Measurements from ENCODE around the gene MCF2L2.

MCF2L2 gene

DNA sequence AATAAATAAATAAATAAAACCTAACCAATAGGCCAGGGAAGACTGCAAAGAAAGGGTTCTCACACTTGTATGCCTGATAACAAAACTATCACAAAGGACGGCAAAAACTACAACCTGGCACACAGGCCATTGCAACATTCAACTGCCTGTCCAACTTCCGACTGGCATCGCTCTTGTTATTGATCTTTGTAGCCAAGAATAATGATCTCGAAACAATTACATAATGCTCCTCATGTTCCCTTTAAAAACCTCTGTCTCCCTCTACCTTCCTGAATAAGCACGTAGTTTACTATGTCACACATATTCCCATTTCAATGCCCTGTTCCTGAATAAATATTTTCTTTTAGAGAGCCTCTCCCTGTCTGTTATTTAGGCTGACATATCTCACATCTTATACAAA lies 101.1 kb downstream of the MCF2L2 start:
- no peak for DNase-seq (ENCODE audit: low read depth in 2 of 2)

DNA sequence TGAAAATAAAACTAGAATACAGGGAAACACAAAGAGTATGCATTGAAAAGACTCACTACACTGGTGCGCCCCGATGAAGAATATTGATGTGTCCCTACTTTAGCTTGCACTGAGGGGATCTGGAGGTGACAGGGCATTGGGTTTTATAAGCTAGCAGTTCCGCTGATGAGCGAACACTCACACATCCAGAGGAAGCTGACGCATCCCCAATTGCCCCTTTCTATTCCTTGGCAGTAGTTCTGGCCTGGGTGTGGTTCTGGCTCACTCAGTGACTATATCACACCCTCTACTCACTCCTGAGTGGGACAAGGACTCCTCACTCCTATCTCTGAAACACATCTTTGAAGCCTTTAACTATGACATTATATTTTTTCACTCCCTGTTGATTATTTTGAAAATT lies 104.3 kb downstream of the MCF2L2 start:
- no peak for DNase-seq (ENCODE audit: low read depth in 2 of 2)

- no peak for DNase-seq (ENCODE audit: low read depth in 2 of 2)
Measured at GRCh38 chr3:183319371-183319770, 109.0 kb downstream of the MCF2L2 start.

GRCh38 chr3:183318877-183319276 lies 109.5 kb downstream of the MCF2L2 start:
- DNase-seq (ENCODE audit: low read depth in 2 of 2), result no peak

DNA sequence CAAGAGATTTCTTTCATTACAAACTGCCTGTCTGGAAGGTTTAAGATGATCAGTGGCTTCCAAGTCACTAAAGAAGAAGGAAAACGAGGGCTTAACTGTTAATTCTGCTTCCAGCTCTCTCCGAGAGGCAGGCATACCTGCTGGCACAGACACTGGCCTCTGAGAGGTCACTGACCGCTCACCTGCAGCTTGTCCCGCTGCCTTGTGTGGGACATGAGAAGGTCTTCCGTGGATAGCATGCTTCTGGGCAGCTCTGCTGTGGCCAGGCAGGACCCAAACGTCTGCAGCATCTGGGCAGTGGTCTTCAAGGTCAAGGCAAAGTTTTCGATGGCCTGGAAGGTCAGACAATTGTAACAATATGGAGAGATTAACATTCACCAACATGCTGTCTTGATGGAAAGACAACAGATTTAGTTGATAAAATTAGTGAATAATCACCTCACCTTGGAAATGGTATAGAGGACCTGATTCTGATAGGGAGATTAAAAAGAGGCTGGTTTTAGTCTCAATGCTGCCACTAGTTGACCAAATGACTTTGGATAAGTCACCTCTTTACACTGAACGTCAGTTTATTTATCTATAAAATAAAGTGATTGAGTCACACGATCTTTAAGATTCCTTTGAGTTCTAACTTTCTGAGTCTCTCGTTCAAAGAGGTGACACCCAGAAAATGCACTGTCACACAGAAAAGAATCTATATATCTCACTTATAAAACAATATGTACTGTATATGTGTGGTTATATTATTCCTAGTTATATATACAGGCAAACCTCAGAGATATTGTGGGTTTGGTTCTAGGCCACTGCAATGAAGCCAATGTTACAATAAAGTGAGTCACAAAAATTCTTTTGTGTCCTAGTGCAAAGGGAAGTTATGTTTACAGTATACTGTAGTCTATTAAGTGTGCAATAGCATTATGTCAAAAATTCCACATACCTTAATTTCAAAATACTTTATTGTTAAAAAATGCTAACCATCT lies 110.2 kb downstream of the MCF2L2 start:
- no peak for DNase-seq (ENCODE audit: low read depth in 2 of 2)

- no peak for DNase-seq (ENCODE audit: low read depth in 2 of 2)
Measured at GRCh38 chr3:183317271-183317670, 111.1 kb downstream of the MCF2L2 start.

DNA sequence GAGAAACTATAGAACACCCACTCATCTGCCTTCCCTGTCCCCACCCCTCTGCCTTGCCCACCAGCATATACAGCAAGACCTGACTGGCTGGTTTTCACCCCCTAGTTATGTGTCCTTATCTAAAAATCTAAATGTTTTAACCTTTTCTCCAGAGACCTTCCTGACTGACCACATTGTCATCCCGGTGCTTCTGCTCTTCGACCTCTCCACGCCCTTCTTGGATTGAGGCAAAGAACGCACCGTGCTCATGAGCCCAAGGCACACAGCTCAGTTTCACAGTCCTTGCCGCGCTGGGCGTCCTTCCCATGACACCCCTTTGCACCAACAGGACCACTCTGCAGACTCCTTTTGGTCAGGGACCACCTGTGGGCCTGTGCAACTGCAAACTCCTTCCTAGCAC lies 112.7 kb downstream of the MCF2L2 start:
- no peak for DNase-seq (ENCODE audit: low read depth in 2 of 2)

DNA sequence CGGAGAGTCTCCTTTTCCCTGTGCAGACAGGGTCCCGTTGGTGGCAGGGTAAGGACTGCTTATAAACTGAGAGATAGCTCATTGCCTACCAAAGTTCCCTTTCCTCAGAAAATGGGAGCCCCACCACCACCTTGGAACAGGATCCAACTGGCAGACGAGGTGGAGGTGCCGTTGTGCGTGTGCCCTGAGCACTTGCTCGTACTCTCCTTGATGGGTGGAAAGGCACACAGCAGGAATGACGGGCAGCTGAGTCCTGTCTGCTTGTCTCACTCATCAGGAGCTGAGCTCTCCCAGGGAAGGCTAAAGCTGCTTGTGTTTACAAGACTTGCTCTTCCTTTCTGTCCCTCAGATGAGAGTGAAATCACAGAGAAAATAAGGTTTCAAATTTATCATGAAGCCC lies 114.7 kb downstream of the MCF2L2 start:
- DNase-seq (ENCODE audit: low read depth in 2 of 2), result no peak

- DNase-seq (ENCODE audit: low read depth in 2 of 2), result no peak
Measured at GRCh38 chr3:183313351-183313750, 115.1 kb downstream of the MCF2L2 start.

DNA sequence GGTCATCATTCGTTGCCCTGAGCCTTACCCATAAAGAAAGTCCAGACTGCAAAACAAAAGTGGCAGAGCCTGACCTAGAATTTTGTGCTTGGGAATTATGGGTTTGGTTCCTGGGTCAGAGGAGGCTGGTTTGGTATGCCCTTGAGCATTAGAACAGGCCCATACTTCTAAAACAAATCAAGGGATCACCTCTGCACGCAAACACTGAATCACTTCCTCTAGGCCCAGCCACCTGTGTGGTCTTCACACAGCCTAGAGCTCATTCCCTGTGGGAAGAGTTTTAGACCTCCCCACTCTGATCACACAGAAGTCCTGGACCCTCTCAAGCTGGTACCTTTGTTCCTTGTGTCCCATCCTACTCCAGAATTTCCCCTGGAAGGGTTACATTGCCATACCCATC lies 116.0 kb downstream of the MCF2L2 start:
- DNase-seq (ENCODE audit: low read depth in 2 of 2), result no peak

DNA sequence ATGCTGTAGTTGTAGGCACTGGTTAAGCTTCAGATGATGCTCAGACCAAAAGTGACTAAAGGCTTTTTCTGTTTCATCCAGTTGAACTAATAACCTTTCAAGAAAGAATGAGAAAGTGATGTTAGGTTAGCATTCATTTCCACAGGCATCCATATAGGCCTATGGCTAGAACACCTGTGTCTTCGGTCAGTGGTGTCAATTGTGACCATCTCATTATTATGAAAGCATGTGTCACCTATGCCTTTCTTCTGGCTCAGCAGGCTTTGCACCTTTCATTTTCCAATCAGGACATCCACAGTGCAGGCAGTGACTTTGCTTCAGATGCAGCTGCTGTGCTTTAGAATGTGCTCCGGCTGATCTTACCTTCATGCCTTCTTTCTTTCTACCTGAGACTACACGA lies 117.5 kb downstream of the MCF2L2 start:
- DNase-seq (ENCODE audit: low read depth in 2 of 2), result no peak

DNA sequence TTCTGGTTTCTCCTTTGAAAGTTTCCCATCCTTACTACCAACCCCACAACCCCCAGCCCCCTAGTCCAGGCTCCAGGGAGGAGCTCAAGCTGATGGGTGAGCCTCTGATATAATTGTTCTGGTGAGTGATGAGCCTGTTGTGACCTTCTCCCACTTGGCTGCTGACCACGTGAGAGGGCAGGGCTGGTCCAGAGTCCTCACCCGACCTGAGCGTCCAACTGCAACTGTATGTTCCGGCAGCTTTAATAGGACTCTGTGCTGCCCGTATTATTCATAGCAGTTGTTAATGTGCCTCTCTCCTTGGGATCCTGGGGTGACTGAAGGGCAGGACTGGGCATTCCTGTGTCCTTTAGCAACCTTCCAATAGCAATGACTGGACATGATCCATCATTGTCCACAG lies 119.1 kb downstream of the MCF2L2 start:
- no peak for DNase-seq (ENCODE audit: low read depth in 2 of 2)

- no peak for DNase-seq (ENCODE audit: low read depth in 2 of 2)
Measured at GRCh38 chr3:183308751-183309150, 119.7 kb downstream of the MCF2L2 start.

DNA sequence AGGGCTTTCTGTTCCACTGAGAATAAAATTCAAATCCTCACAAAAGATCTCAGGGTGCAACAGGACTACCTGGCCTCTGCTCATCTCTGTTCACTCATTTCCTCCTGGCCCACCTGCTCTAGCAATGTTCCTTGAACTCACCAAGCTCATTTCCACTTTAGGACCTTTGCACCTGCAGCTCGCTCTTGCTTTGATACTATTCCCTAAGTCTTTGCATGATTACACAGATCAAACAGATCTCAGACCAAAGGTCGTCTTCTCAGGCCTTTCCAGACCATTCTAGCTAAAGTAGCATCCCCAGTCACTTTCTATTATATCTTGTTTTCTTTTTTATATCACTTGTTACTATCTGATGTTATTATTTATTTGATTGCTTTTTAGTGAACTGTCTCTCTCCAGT lies 120.7 kb downstream of the MCF2L2 start:
- DNase-seq (ENCODE audit: low read depth in 2 of 2), result no peak

GRCh38 chr3:183306798-183307671 lies 121.4 kb downstream of the MCF2L2 start:
- peak in 1 of 2 experiments; percentile 35 for DNase-seq (ENCODE audit: low read depth in 2 of 2)

- no peak for DNase-seq (ENCODE audit: low read depth in 2 of 2)
Measured at GRCh38 chr3:183303690-183304089, 124.7 kb downstream of the MCF2L2 start.

DNA sequence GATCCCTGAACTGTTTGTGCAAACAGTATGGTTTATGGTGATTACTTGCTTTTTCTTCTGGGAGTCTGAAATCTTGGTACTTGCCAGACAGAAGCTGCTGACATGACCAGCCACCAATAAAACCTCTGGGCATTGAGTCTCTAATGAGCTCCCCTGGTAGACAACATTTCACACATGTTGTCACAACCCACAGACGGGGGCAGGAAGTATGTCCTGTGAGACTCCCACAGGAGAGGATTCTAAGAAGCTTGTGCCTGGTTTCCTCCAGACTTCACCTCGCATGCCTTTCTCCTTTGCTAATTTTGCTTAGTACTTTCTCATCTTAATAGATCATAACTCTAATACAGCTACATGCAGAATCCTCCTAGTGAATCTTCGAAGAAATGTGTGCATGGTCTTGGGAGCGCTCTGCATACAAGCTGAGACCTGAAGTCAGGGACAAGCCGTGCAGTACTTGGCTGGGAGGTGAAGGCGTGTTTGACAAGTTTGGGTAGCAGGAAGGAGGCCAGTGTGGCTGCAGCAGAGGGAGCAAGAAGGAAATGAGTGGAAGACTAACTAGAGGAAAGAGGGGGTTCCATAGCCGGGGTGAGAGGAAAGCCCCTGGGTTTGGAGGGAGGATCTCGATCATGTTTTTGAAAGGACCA lies 126.4 kb downstream of the MCF2L2 start:
- no peak for DNase-seq (ENCODE audit: low read depth in 2 of 2)

DNA sequence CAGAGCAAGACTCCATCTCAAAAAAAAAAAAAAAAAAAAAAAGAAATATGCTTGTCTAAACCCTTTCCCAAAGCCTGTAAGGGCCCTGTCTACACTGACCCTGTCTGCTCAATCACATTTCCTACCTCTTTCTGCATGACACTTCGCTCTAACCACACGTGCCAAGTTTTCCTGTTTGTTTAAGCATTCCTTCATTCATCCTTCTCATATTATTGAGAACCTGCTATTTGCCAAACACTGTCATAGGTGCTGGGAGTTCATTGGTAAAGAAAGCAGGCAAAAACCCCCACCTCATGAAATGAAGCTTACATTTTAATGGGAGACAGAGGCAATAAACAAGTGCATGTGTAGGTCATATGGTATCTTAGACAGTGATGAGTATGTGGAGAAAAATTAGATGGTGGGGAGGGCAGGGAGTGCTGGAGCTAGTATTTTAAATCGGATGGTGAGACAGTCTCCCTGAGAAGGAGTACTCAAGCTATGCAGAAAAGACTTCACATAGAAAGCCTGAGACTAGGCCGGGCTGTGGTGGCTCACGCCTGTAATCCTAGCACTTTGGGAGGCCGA lies 127.3 kb downstream of the MCF2L2 start:
- no peak for DNase-seq (ENCODE audit: low read depth in 2 of 2)

DNA sequence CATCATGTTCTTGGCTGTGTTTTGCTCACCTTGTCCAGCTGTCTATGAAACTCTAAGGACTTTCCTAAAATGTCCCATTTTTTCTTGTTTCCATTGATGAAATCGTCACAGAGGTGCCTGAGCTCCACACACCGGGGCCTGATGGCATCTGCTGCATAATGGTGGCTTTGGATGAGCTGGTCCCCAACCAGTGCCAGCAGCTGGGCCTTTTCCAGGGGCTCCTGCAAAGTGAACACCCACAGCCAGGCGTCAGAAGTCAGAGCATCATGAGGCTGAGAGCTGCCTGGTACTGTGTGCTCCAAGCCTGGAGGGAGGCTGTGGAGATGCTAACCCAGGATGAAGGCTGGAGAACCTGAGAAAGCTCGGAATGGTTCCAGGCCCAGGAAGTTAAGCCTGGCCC lies 128.4 kb downstream of the MCF2L2 start:
- no peak for DNase-seq (ENCODE audit: low read depth in 2 of 2)

- no peak for DNase-seq (ENCODE audit: low read depth in 2 of 2)
Measured at GRCh38 chr3:183298701-183299153, 129.7 kb downstream of the MCF2L2 start.

- no peak for DNase-seq (ENCODE audit: low read depth in 2 of 2)
Measured at GRCh38 chr3:183296944-183297343, 131.5 kb downstream of the MCF2L2 start.

DNA sequence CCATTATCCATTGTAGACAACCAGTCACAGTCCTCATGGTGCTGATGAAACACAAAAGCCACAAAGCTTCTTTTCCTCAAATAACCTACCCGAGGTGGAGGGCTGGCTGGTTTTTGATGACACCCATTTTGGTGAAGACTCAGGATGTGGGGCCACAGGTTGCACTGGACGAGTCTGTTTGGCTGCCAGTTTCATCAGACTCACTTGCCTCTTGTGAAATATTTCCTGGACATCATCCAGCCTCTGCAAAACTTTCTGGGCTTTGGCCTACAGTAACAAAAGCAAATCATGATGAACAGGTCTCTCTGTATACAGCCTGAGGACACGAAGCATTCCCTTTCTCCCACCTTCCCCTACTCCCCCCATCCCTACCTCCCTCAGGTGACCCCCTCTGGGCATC lies 133.2 kb downstream of the MCF2L2 start:
- DNase-seq (ENCODE audit: low read depth in 2 of 2), result no peak

Measured in stimulated activated CD4-positive, alpha-beta T cell treated with anti-CD3 and anti-CD28 coated beads, Interleukin-12 subunit alpha, Interleukin-12 subunit beta, amount 100 ng/mL, for 24 hours (primary cell).